B cell (primary cell): ENCODE data around the gene DOC2B. TPM values are rescaled to one million over a fixed set of nuclear protein-coding genes. Genes with fewer than 3 reads are reported as not detected.

Source experiments
- ATAC-seq: fragments of 200-7000 bp; cut with Tn5 transposase; one replicate; pipeline ENCODE4 v1.10.0; 2021; ENCODE audit warnings: low read depth, mild to moderate bottlenecking, moderate number of reproducible peaks, moderate library complexity
- CTCF ChIA-PET: fragments of 350-600 bp; sonication (Branson Sonifier 250); formaldehyde crosslinking; loops from one replicate; lab custom pipeline; 2021; ENCODE audit warnings: antibody characterized with exemption, inconsistent platforms; lab: Charles Lee
- POLR2A ChIA-PET: fragments of 350-600 bp; sonication (Branson Sonifier 250); formaldehyde crosslinking; loops from one replicate; lab custom pipeline; 2021; ENCODE audit warnings: antibody characterized with exemption; lab: Charles Lee
- DNase-seq: peaks from one replicate; pipeline ENCODE4 v3.0.0; 2013
- H2AFZ ChIP-seq: 2 replicates; pipeline ENCODE4 v1.6.1; 2012; ENCODE audit warnings: mild to moderate bottlenecking, low read depth, low read length; ENCODE audit not compliant: insufficient read depth, poor library complexity, severe bottlenecking
- H3K27ac ChIP-seq, 2 donors: 1 replicate in 1 of 2; 2 replicates in 1 of 2; pipeline ENCODE4 v1.5.1; 2012 to 2013; ENCODE audit warnings: low read length in 2 of 2, mild to moderate bottlenecking in 2 of 2, moderate library complexity in 1 of 2
- H3K27me3 ChIP-seq, 4 experiments: fragments of 200-600 bp in 1 of 4; sonication (generic) in 1 of 4; replicated peaks in 1 of 4; 1 replicate in 2 of 4; 2 replicates in 2 of 4; pipeline versions ENCODE4 v1.6.1 to v1.7.0; 2013 to 2016; ENCODE audit warnings: low read length in 3 of 4, mild to moderate bottlenecking in 2 of 4, mixed read lengths in 1 of 4, moderate library complexity in 1 of 4; ENCODE audit not compliant: insufficient read depth in 4 of 4, control insufficient read depth in 3 of 4; ENCODE audit errors: control extremely low read depth in 1 of 4
- H3K36me3 ChIP-seq, 2 experiments: replicated peaks in 1 of 2; 1 replicate in 1 of 2; 2 replicates in 1 of 2; pipeline versions ENCODE4 v1.6.1 to v1.7.1; 2013; ENCODE audit warnings: low read length in 1 of 2; ENCODE audit not compliant: insufficient read depth in 2 of 2, control insufficient read depth in 1 of 2; ENCODE audit errors: control extremely low read depth in 1 of 2, extremely low read depth in 1 of 2
- H3K4me1 ChIP-seq, 2 donors: fragments of 200-600 bp in 1 of 2; sonication (generic) in 1 of 2; 1 replicate in 1 of 2; 2 replicates in 1 of 2; pipeline versions ENCODE4 v1.5.1 to v1.6.1; 2013 to 2017; ENCODE audit warnings: low read length in 2 of 2; ENCODE audit not compliant: control insufficient read depth in 2 of 2, insufficient read depth in 2 of 2
- H3K4me2 ChIP-seq: replicated peaks from 2 replicates; pipeline ENCODE3; 2012; ENCODE audit warnings: mild to moderate bottlenecking, low read depth, low read length; ENCODE audit not compliant: poor library complexity, severe bottlenecking
- H3K4me3 ChIP-seq, 5 experiments: fragments of 200-600 bp in 1 of 5; sonication (generic) in 1 of 5; 1 replicate in 3 of 5; 2 replicates in 2 of 5; pipeline versions ENCODE4 v1.5.1 to v1.7.0; 2011 to 2016; ENCODE audit warnings: low read length in 4 of 5, mild to moderate bottlenecking in 4 of 5, low read depth in 2 of 5, control low read depth in 1 of 5, moderate library complexity in 1 of 5; ENCODE audit not compliant: insufficient read depth in 1 of 5; ENCODE audit errors: control extremely low read depth in 1 of 5, extremely low read depth in 1 of 5
- H3K79me2 ChIP-seq: fragments of 200-600 bp; sonication (generic); one replicate; pipeline ENCODE4 v1.6.0; 2016; ENCODE audit warnings: low read length; ENCODE audit not compliant: control insufficient read depth, insufficient read depth
- H3K9ac ChIP-seq: fragments of 200-600 bp; sonication (generic); 2 replicates; pipeline ENCODE4 v1.6.1; 2017; ENCODE audit warnings: mild to moderate bottlenecking, low read length, moderate library complexity
- H3K9me3 ChIP-seq, 3 donors: one replicate each; pipeline versions ENCODE4 v1.6.1 to v1.7.1; 2013; ENCODE audit warnings: low read length in 2 of 3; ENCODE audit not compliant: control insufficient read depth in 2 of 3, insufficient read depth in 1 of 3; ENCODE audit errors: control extremely low read depth in 1 of 3
- H4K20me1 ChIP-seq: 2 replicates; pipeline ENCODE4 v1.6.0; 2012; ENCODE audit warnings: mild to moderate bottlenecking, low read length; ENCODE audit not compliant: insufficient read depth, control insufficient read depth, poor library complexity, severe bottlenecking
- H3K27ac Mint-ChIP-seq: one replicate; pipeline ENCODE4 v1.8.0; 2021; ENCODE audit warnings: mixed read lengths
- H3K27me3 Mint-ChIP-seq: one replicate; pipeline ENCODE4 v1.8.0; 2021; ENCODE audit warnings: mixed read lengths
- H3K4me1 Mint-ChIP-seq: one replicate; pipeline ENCODE4 v1.8.0; 2021; ENCODE audit warnings: mixed read lengths
- H3K4me3 Mint-ChIP-seq: one replicate; pipeline ENCODE4 v1.8.0; 2021; ENCODE audit warnings: mixed read lengths
- H3K9me3 Mint-ChIP-seq: one replicate; pipeline ENCODE4 v1.8.0; 2022; ENCODE audit warnings: mixed read lengths; ENCODE audit not compliant: insufficient read depth
- CTCF ChIP-seq: fragments of 200-600 bp; IDR thresholded peaks from one replicate; pipeline ENCODE4 v1.8.0; 2022; ENCODE audit warnings: antibody characterized with exemption, mild to moderate bottlenecking
- EZH2 ChIP-seq: IDR thresholded peaks from 2 replicates; pipeline ENCODE4 v1.6.1; 2012; ENCODE audit warnings: borderline replicate concordance, low read depth, mild to moderate bottlenecking, moderate library complexity, low read length; ENCODE audit not compliant: insufficient read depth, poor library complexity, severe bottlenecking
- WGBS: methylation state at CpG from one replicate; pipeline ENCODE4 v1.1.5; 2013; ENCODE audit warnings: missing lambda C conversion rate; ENCODE audit not compliant: insufficient coverage; 5-methylcytosine and 5-hydroxymethylcytosine counted together
- intact Hi-C: fragments of 100-400 bp; cut with micrococcal nuclease; formaldehyde crosslinking; loops from one replicate; pipeline ENCODE4 v1.10.0; 2022
- polyA plus RNA-seq: library from polyadenylated mRNA; depleted of rRNA; stranded (reverse); fragments of >200 nt; gene quantifications from 2 replicates; pipeline ENCODE4 v1.2.3, GENCODE V29; 2012
- total RNA-seq, 2 donors: library from RNA; stranded (reverse); fragments of 120-200 nt in 1 of 2; gene quantifications; 1 replicate in 1 of 2; 2 replicates in 1 of 2; pipeline versions ENCODE4 v1.2.3 to v1.2.4, GENCODE V29; 2013 to 2022

The DOC2B gene
- total and polyA plus RNA-seq, 2 donors (not counting 1 experiment from before 2014, with no cell fraction given), result not detected

GRCh38 chr17:149897-150584 lies 31.4 kb downstream of the DOC2B start:
- no peak overlapping the region for H3K27ac Mint-ChIP-seq
- H4K20me1 ChIP-seq, result no peaks in the 10 kb centered on the region
- no peak overlapping the region for H3K4me2 ChIP-seq
- H3K79me2 ChIP-seq, result no peaks in the 10 kb centered on the region
- intact Hi-C loops, result no loop called here
- H3K27me3 Mint-ChIP-seq, result peaks cover 7% of the 10 kb centered on the region
- no peaks in the 10 kb centered on the region for H3K4me1 Mint-ChIP-seq
- H3K4me3 Mint-ChIP-seq, result no peak overlapping the region
- H3K9me3 Mint-ChIP-seq, result no peaks in the 10 kb centered on the region
- H2AFZ ChIP-seq, result no peak overlapping the region
- TF ChIP-seq CTCF, result no peak
- no peak for TF ChIP-seq EZH2
- no peaks in the 10 kb centered on the region for H3K36me3 ChIP-seq
- no peak overlapping the region for H3K27ac ChIP-seq
- H3K4me1 ChIP-seq, result no peaks in the 10 kb centered on the region
- DNase-seq (no peak), ATAC-seq (no peak)
- ChIA-PET POLR2A (no interaction called here), CTCF (no interaction called here)
- H3K9ac ChIP-seq, result no peak overlapping the region
- no peak overlapping the region for H3K4me3 ChIP-seq
- no peaks in the 10 kb centered on the region for H3K27me3 ChIP-seq
- WGBS, result 84% methylated on average over 8 of the region's 9 CpGs
- no peaks in the 10 kb centered on the region for H3K9me3 ChIP-seq

- no peaks in the 10 kb centered on the region for H3K79me2 ChIP-seq
- DNase-seq, result no peak
- H3K36me3 ChIP-seq, result no peaks in the 10 kb centered on the region
- no peak overlapping the region for H3K4me3 Mint-ChIP-seq
- no peak for TF ChIP-seq EZH2
- no peak for TF ChIP-seq CTCF
- ATAC-seq, result no peak
- H3K27me3 ChIP-seq, result no peaks in the 10 kb centered on the region
- H4K20me1 ChIP-seq, result no peaks in the 10 kb centered on the region
- 81% methylated on average over 4 of the region's 7 CpGs for WGBS
- intact Hi-C loops, result no loop called here
- H3K4me1 ChIP-seq, result no peaks in the 10 kb centered on the region
- H3K9ac ChIP-seq, result no peak overlapping the region
- ChIA-PET CTCF (no interaction called here), POLR2A (no interaction called here)
- H3K9me3 Mint-ChIP-seq, result no peaks in the 10 kb centered on the region
- H3K9me3 ChIP-seq, result peaks cover 0 to 1% (median 0%) of the 10 kb centered on the region in 3 donors
- no peak overlapping the region for H3K4me2 ChIP-seq
- no peak overlapping the region for H3K27ac Mint-ChIP-seq
- H3K27me3 Mint-ChIP-seq, result peaks cover 7% of the 10 kb centered on the region
- H2AFZ ChIP-seq, result no peak overlapping the region
- H3K27ac ChIP-seq, result no peak overlapping the region
- H3K4me1 Mint-ChIP-seq, result no peaks in the 10 kb centered on the region
- H3K4me3 ChIP-seq, result no peak overlapping the region
These were observed 32.2 kb downstream of the DOC2B start for GRCh38 chr17:149231-149630.
